Small intestine (tissue), 4 donors: Measurements from ENCODE around the gene SLC51B. TPM values are rescaled to one million over a fixed set of nuclear protein-coding genes. Genes with fewer than 3 reads are reported as not detected.

Experiments used
- polyA plus RNA-seq, 4 donors: library from polyadenylated mRNA; stranded (reverse) in 3 of 4; unstranded in 1 of 4; fragments of 200-250 nt in 3 of 4; fragments of 120-200 nt in 1 of 4; gene quantifications; one replicate each; pipeline versions ENCODE4 v1.2.1 to v1.2.3, GENCODE V29; 2013
- donor health status: healthy with polysubstance abuse.
- donor health status: Bipolar disorder and iron deficiency.
- donor health status: healthy.

The SLC51B gene
- polyA plus RNA-seq, 4 donors: 23.5 to 258 (median 162) TPM

Other genes with a start within 250 kb of the SLC51B start
- 10 to 100 TPM in 1 of 4 donors, 1 to 10 TPM in 1, under 1 TPM in 2; 0.45 to 11.7 (median 3.2) TPM for gene PIF1, start 219.7 kb upstream of the SLC51B start, polyA plus RNA-seq
- gene PLEKHO2, start 203.5 kb upstream of the SLC51B start, polyA plus RNA-seq: 10 to 100 TPM in 2 of 4 donors, 1 to 10 TPM in 2; 1.3 to 17.8 (median 11.3) TPM
- 1 to 10 TPM in 2 of 4 donors, under 1 TPM in 1, not detected in 1; 0.81 to 3.9 (median 1.7) TPM for gene ANKDD1A, start 133.5 kb upstream of the SLC51B start, polyA plus RNA-seq
- gene SPG21, start 55.5 kb upstream of the SLC51B start, polyA plus RNA-seq: 100 to 1,000 TPM in 1 of 4 donors, 10 to 100 TPM in 3; 58.1 to 163 (median 68.3) TPM
- 10 to 100 TPM in 3 of 4 donors, 1 to 10 TPM in 1; 9.7 to 14.8 (median 12.9) TPM for gene MTFMT, start 15.7 kb upstream of the SLC51B start, polyA plus RNA-seq
- gene RASL12, start 22.6 kb downstream of the SLC51B start, polyA plus RNA-seq: 1 to 10 TPM in 3 of 4 donors, under 1 TPM in 1; 0.45 to 7.7 (median 2.2) TPM
- under 1 TPM in 2 of 4 donors, not detected in 2; 0.03 TPM for gene KBTBD13, start 31.4 kb downstream of the SLC51B start, polyA plus RNA-seq
- gene UBAP1L, start 69.8 kb downstream of the SLC51B start, polyA plus RNA-seq: 1 to 10 TPM; 1.5 to 5.8 (median 4.5) TPM
- gene PDCD7, start 88.4 kb downstream of the SLC51B start, polyA plus RNA-seq: 10 to 100 TPM in 3 of 4 donors, 1 to 10 TPM in 1; 8.4 to 20.5 (median 11.9) TPM
- 10 to 100 TPM; 13.2 to 45.9 (median 18.4) TPM for gene CLPX, start 140.0 kb downstream of the SLC51B start, polyA plus RNA-seq
- 1 to 10 TPM in 1 of 4 donors, under 1 TPM in 3; 0.67 to 8.7 (median 0.77) TPM for gene CILP, start 166.1 kb downstream of the SLC51B start, polyA plus RNA-seq
- 10 to 100 TPM in 1 of 4 donors, 1 to 10 TPM in 3; 6.5 to 14.2 (median 9.0) TPM for gene PARP16, start 241.5 kb downstream of the SLC51B start, polyA plus RNA-seq